Psoas muscle (tissue), 8 donors: ENCODE measurements around the gene INPPL1. TPM values are rescaled to one million over a fixed set of nuclear protein-coding genes. Genes with fewer than 3 reads are reported as not detected.

Source experiments
- ATAC-seq, 4 donors: fragments of 200-7000 bp; cut with Tn5 transposase; one replicate each; pipeline ENCODE4 v1.9.1; 2020; ENCODE audit warnings: moderate library complexity in 3 of 4, mild to moderate bottlenecking in 2 of 4
- DNase-seq, 2 donors: peaks; one replicate each; pipeline ENCODE4 v3.0.0-alpha.2; 2020
- H3K27ac ChIP-seq: fragments of 200-600 bp; one replicate; pipeline ENCODE4 v1.8.0; 2022
- H3K27me3 ChIP-seq, 3 donors: fragments of 200-600 bp in 1 of 3; one replicate each; pipeline versions ENCODE4 v1.6.1 to v1.8.0; 2013 to 2022; ENCODE audit warnings: low read length in 2 of 3, mild to moderate bottlenecking in 2 of 3, moderate library complexity in 1 of 3; ENCODE audit not compliant: insufficient read depth in 3 of 3
- H3K36me3 ChIP-seq, 2 donors: fragments of 200-600 bp in 1 of 2; one replicate each; pipeline versions ENCODE4 v1.6.1 to v1.8.0; 2013 to 2022; ENCODE audit warnings: low read depth in 1 of 2, mild to moderate bottlenecking in 1 of 2, moderate library complexity in 1 of 2; ENCODE audit not compliant: insufficient read depth in 1 of 2
- H3K4me1 ChIP-seq: fragments of 200-600 bp; one replicate; pipeline ENCODE4 v1.8.0; 2022
- H3K4me3 ChIP-seq: fragments of 200-600 bp; one replicate; pipeline ENCODE4 v1.8.0; 2022; ENCODE audit warnings: mild to moderate bottlenecking
- H3K9me3 ChIP-seq: fragments of 200-600 bp; one replicate; pipeline ENCODE4 v1.8.0; 2022
- WGBS, 3 donors: extraction: QIAGEN DNeasy Blood & Tissue Kit; methylation state at CpG; one replicate each; pipeline versions ENCODE4 v1.1.6 to v1.1.7; 2013; 5-methylcytosine and 5-hydroxymethylcytosine counted together
- intact Hi-C, 2 donors: fragments of 100-400 bp; cut with DNase I; formaldehyde crosslinking; loops; one replicate each; pipeline versions ENCODE4 v1.11.0 to v1.14.2; 2022
- polyA plus RNA-seq, 3 donors: library from polyadenylated mRNA; stranded (reverse); fragments of 200-250 nt; gene quantifications; one replicate each; pipeline ENCODE4 v1.2.3, GENCODE V29; 2013
- total RNA-seq, 4 donors: library from RNA; stranded (reverse); fragmentation: NEBNext Ultra II Directional in 2 of 4; extraction: Animal tissue kit (Norgen Biotek cat#: 25700) in 2 of 4; gene quantifications; one replicate each; pipeline versions ENCODE4 v1.2.1 to v1.2.4, GENCODE V29; 2021 to 2023
- TF ChIP-seq, protein P1 (sequence below): fragments of 200-600 bp; IDR thresholded peaks from one replicate; pipeline ENCODE4 v1.8.0; 2022; ENCODE audit warnings: antibody characterized with exemption
- donor health status: healthy with polysubstance abuse.
- donor health status: DM: no; HTN: no; CAD: no; lungs with moderate emphysema.
- donor health status: Bipolar disorder and iron deficiency.
- donor health status: healthy.
- donor health status: DM: yes; HTN: yes; CAD: no.
- donor health status: DM: no; HTN: no; CAD: no.
- donor health status: DM: no; HTN: no; CAD: no.
- donor health status: DM: yes; HTN: yes; CAD: no.

Gene INPPL1
- total and polyA plus RNA-seq, 7 donors = 35.2 to 125 (median 90.7) TPM

DNA sequence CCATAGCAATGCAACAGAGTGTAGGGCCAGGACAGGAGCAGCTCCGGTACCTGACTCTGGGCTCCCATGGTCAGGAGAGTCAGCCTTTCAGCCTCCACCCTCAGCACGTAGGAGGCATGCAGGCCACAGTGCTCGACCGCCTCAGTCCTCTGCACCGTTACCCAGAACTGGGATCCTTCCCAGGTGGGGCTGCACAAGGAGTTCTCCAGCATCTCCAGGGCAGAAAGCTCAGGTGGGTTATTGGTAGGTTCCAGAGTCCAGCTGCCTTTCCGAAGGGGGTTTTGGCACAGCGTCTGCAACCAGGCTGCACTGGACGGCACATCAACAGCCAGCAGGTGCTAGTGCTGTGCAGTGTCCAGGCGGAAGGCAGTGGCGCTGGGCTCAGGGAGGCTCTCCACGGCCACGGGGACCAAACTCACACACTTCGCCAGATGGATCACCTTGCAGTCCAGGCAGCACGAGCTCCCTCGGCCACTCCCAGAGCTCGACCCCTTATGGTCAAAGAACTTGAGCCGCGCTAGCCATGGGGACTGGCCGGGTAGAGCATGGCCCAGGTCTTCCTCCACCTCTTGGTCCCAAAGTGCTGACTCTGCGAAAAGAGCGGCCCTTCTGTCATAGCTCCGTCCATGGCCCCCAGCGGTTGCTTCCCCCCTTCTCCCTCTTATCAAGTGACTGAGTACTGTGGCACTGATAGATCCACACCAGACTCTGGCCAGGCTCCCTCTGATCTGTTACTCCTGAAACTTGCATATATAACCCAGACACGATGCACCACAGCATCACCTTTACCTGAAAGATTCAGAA lies 26.3 kb downstream of the INPPL1 start:
- Histone ChIP-seq H3K4me1 (no peaks in the 10 kb centered on the region), H3K36me3 (no peaks in the 10 kb centered on the region), H3K4me3 (no peak overlapping the region), H3K27ac (no peak overlapping the region), H3K27me3 (peaks cover 2 to 25% (median 6%) of the 10 kb centered on the region in 3 donors), H3K9me3 (no peaks in the 10 kb centered on the region)
- DNase-seq (no peak), ATAC-seq (no peak)
- intact Hi-C loops = no loop called here
- TF ChIP-seq, protein P1, sequence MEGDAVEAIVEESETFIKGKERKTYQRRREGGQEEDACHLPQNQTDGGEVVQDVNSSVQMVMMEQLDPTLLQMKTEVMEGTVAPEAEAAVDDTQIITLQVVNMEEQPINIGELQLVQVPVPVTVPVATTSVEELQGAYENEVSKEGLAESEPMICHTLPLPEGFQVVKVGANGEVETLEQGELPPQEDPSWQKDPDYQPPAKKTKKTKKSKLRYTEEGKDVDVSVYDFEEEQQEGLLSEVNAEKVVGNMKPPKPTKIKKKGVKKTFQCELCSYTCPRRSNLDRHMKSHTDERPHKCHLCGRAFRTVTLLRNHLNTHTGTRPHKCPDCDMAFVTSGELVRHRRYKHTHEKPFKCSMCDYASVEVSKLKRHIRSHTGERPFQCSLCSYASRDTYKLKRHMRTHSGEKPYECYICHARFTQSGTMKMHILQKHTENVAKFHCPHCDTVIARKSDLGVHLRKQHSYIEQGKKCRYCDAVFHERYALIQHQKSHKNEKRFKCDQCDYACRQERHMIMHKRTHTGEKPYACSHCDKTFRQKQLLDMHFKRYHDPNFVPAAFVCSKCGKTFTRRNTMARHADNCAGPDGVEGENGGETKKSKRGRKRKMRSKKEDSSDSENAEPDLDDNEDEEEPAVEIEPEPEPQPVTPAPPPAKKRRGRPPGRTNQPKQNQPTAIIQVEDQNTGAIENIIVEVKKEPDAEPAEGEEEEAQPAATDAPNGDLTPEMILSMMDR = no peak
- WGBS, 3 donors = 75 to 83% (median 79%) methylated on average over 23 to 24 of the region's 24 CpGs

DNA sequence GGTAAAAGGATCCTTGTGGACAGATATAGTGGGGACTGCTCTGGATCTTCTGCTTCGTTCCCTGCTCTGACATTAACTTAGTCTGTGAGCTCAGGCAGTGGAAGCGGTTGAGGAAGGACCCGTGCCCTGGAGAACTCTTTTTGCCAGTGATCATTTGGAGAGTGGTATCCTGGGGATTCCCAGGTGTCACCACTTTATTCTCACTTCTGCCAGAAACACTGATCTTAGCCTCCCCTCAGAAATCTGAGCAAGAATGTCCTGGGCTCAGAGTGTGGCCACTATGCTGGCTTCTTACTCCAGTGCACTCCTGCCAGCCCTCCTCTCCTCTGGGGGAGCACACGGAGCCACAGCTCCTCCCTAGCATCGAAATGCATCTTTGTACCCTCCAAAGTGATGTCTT lies 27.0 kb downstream of the INPPL1 start:
- peaks cover 2 to 17% (median 6%) of the 10 kb centered on the region in 3 donors for H3K27me3 ChIP-seq
- intact Hi-C loops = no loop called here
- 75 to 80% (median 79%) methylated on average over 5 of the region's 5 CpGs for WGBS, 3 donors

DNA sequence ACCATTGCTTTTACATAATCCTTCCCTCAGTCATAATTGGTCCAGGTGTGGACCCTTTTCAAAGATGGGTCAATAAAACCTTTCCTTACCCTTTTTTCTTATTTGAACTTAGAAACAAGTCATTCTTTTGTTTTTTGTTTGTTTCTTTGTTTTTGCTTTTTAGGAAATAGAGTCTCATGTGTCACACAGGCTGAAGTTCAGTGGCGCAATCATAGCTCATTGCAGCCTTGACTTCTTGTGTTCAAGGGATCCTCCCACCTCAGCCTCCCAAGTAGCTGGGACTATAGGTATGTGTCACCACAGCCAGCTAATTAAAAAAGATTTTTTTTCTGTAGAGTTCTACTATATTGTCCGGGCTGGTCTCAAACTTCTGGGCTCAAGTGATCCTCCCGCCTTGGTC lies 28.8 kb downstream of the INPPL1 start:
- ATAC-seq (no peak), DNase-seq (no peak)
- Histone ChIP-seq H3K27me3 (peaks cover 0 to 4% (median 0%) of the 10 kb centered on the region in 3 donors), H3K4me3 (no peak overlapping the region), H3K9me3 (no peaks in the 10 kb centered on the region), H3K4me1 (no peaks in the 10 kb centered on the region), H3K27ac (no peak overlapping the region), H3K36me3 (no peaks in the 10 kb centered on the region)
- intact Hi-C loops = no loop called here
- WGBS, 3 donors = 94 to 97% (median 96%) methylated on average over 3 of the region's 3 CpGs
- TF ChIP-seq, protein P1 = no peak

More for the DNA sequence above, 27.0 kb downstream of the INPPL1 start:
- H3K27ac ChIP-seq = no peak overlapping the region
- no peaks in the 10 kb centered on the region for H3K36me3 ChIP-seq
- TF ChIP-seq, protein P1 = no peak
- H3K4me1 ChIP-seq = no peaks in the 10 kb centered on the region
- H3K9me3 ChIP-seq = no peaks in the 10 kb centered on the region
- ATAC-seq (no peak), DNase-seq (no peak)
- no peak overlapping the region for H3K4me3 ChIP-seq

DNA sequence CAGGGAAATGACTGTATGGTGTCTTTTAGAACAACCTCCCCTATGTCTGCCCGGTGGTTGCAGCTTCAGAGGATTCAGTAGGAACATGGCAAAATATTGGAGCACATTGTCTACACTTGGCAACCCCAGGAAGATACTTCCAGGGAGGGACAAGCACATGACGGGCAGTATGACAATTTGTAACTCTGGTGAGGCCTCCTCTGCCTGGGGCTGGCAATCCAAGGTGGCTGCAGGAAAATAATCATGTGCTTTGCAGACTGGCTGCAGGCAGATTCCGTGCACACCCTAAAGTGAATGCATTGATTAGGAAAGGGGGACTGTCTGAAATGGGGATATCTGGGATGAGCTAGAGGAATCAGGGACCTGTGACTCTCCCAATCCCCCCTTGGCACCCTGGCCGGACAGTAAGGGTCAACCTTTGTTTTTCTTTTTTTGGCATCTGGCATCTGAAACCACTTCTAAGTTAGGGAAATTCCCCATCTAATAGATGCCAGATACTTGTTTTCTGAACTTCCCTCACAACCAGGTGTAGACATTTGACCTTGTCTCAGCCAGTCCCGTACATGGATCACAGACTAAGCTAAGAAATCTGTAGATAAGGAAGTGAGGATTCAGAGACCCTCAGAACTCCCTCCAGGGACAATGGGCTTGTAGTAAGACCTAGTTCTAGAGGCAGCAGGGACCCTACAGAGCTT lies 29.9 kb downstream of the INPPL1 start:
- TF ChIP-seq, protein P1 = no peak
- intact Hi-C loops = no loop called here

More for the DNA sequence above, 29.9 kb downstream of the INPPL1 start:
- no peak for ATAC-seq
- no peaks in the 10 kb centered on the region for H3K4me1 ChIP-seq
- H3K27me3 ChIP-seq = peaks cover 0 to 4% (median 0%) of the 10 kb centered on the region in 3 donors
- H3K4me3 ChIP-seq = no peak overlapping the region
- WGBS, 3 donors = 72 to 82% (median 76%) methylated on average over 5 of the region's 5 CpGs
- DNase-seq = no peak
- H3K27ac ChIP-seq = no peak overlapping the region
- H3K36me3 ChIP-seq = no peaks in the 10 kb centered on the region
- no peaks in the 10 kb centered on the region for H3K9me3 ChIP-seq
